Ovary (tissue), 9 donors: ENCODE measurements around the gene C10orf62. TPM values are rescaled to one million over a fixed set of nuclear protein-coding genes. Genes with fewer than 3 reads are reported as not detected.

ENCODE experiments used
- DNase-seq, 5 donors: peaks; one replicate each; pipeline ENCODE4 v3.0.0-alpha.2; 2019 to 2020
- H3K27ac ChIP-seq, 2 donors: fragments of 200-600 bp; one replicate each; pipeline versions ENCODE4 v1.5.1 to v1.8.0; 2019 to 2022
- H3K27me3 ChIP-seq: fragments of 200-600 bp; one replicate; pipeline ENCODE4 v1.8.0; 2022
- H3K36me3 ChIP-seq: fragments of 200-600 bp; sonication (generic); one replicate; pipeline ENCODE4 v1.5.1; 2019
- H3K4me1 ChIP-seq: one replicate; pipeline ENCODE4 v1.8.1; 2013; ENCODE audit warnings: mild to moderate bottlenecking, moderate library complexity; ENCODE audit not compliant: insufficient read depth
- H3K4me3 ChIP-seq: fragments of 200-600 bp; sonication (generic); one replicate; pipeline ENCODE4 v1.5.1; 2017
- H3K9me3 ChIP-seq, 2 donors: fragments of 200-600 bp in 1 of 2; sonication (generic) in 1 of 2; one replicate each; pipeline versions ENCODE4 v1.5.1 to v1.8.1; 2013 to 2019; ENCODE audit warnings: mild to moderate bottlenecking in 1 of 2, moderate library complexity in 1 of 2
- CTCF ChIP-seq, 3 donors: fragments of 450-650 bp in 2 of 3; fragments of 200-600 bp in 1 of 3; IDR thresholded peaks; one replicate each; pipeline versions ENCODE4 v1.5.1 to v1.8.0; 2016 to 2022; ENCODE audit warnings: antibody characterized with exemption in 3 of 3, mild to moderate bottlenecking in 1 of 3
- EP300 ChIP-seq: sonication (generic); formaldehyde crosslinking; IDR thresholded peaks from one replicate; pipeline ENCODE4 v1.6.1; 2017; ENCODE audit warnings: antibody characterized with exemption
- POLR2A ChIP-seq: fragments of 450-650 bp; IDR thresholded peaks from one replicate; pipeline ENCODE4 v1.6.1; 2017; ENCODE audit warnings: antibody characterized with exemption, mild to moderate bottlenecking, moderate library complexity
- WGBS, 3 donors: extraction: QIAGEN DNeasy Blood & Tissue Kit in 1 of 3; methylation state at CpG; one replicate each; pipeline versions ENCODE4 v1.1.5 to v1.1.7; 2013 to 2017; 5-methylcytosine and 5-hydroxymethylcytosine counted together
- intact Hi-C, 4 donors: fragments of 100-400 bp; cut with DNase I; formaldehyde crosslinking; loops; one replicate each; pipeline versions ENCODE4 v1.11.0 to v1.15.1; 2022 to 2023
- polyA plus RNA-seq, 2 donors: library from polyadenylated mRNA; stranded (reverse); fragments of 200-250 nt in 1 of 2; fragments of 350-450 nt in 1 of 2; fragmentation: Illumina TruSeq in 1 of 2; extraction: RNeasy Lipid Tissue Mini Kit (QIAGEN cat#74804) in 1 of 2; gene quantifications; one replicate each; pipeline ENCODE4 v1.2.3, GENCODE V29; 2013 to 2014
- total RNA-seq, 7 donors: library from RNA; depleted of rRNA in 2 of 7; stranded (reverse); fragments of >200 nt in 2 of 7; fragmentation: NEBNext Ultra II Directional in 3 of 7; extraction: Animal tissue kit (Norgen Biotek cat#: 25700) in 3 of 7; gene quantifications; one replicate each; pipeline versions ENCODE4 v1.1.0 to v1.2.4, GENCODE V29; 2016 to 2023
- donor health status: DM: no; HTN: no; CAD: no; lungs with moderate emphysema.
- donor health status: DM: no; HTN: no; CAD: no.
- donor health status: Bipolar disorder and iron deficiency.
- donor health status: DM: yes; HTN: yes; CAD: no.
- donor health status: DM: no; HTN: no; CAD: no.
- donor health status: DM: yes; HTN: yes; CAD: no.

The C10orf62 gene
- total and polyA plus RNA-seq, 9 donors = 0.48 TPM; not detected in 8

DNA sequence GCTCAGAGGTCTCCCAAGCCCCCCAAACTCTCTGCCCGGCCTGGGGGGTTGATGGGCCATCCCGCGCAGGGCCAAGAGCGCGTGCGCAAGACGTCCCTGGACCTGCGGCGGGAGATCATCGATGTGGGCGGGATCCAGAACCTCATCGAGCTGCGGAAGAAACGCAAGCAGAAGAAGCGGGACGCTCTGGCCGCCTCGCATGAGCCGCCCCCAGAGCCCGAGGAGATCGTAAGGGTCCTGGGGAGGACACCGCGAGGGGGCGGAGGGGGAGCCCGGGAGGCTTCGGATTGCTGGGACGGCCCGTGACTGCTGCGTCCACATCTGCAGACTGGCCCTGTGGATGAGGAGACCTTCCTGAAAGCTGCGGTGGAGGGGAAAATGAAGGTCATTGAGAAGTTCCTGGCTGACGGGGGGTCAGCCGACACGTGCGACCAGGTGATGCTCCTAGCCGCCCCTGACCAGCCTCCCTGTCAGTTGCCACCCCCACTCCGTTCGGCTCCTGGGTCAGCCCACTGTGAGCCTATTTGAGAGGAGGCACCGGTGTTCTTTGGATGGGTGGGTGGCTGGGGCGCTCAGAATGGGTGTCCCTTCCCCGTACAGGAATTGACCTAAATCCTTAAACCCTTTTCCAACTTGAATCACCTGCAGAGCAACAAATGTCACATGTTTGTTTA is 11.2 kb upstream of the C10orf62 start:
- Histone ChIP-seq H3K9me3 (no peaks in the 10 kb centered on the region), H3K27ac (no peak overlapping the region), H3K4me1 (no peaks in the 10 kb centered on the region), H3K36me3 (no peaks in the 10 kb centered on the region), H3K27me3 (no peaks in the 10 kb centered on the region), H3K4me3 (no peak overlapping the region)
- intact Hi-C loops = no loop called here
- 68 to 82% (median 69%) methylated on average over 39 to 40 of the region's 40 CpGs for WGBS, 3 donors
- DNase-seq = no peak
- TF ChIP-seq EP300 (no peak), CTCF (IDR thresholded peaks at IDR 0.05) (no peak), POLR2A (no peak)

- no peaks in the 10 kb centered on the region for H3K36me3 ChIP-seq
- H3K4me3 ChIP-seq = no peak overlapping the region
- H3K4me1 ChIP-seq = no peaks in the 10 kb centered on the region
- no peak overlapping the region for H3K27ac ChIP-seq
- TF ChIP-seq POLR2A = no peak
- H3K27me3 ChIP-seq = no peaks in the 10 kb centered on the region
- DNase-seq = no peak
- intact Hi-C loops = no loop called here
- H3K9me3 ChIP-seq = no peaks in the 10 kb centered on the region
- 85 to 89% (median 88%) methylated on average over 7 to 9 of the region's 9 CpGs for WGBS, 3 donors
Observed at GRCh38 chr10:97580421-97581367, 8.8 kb upstream of the C10orf62 start.

DNA sequence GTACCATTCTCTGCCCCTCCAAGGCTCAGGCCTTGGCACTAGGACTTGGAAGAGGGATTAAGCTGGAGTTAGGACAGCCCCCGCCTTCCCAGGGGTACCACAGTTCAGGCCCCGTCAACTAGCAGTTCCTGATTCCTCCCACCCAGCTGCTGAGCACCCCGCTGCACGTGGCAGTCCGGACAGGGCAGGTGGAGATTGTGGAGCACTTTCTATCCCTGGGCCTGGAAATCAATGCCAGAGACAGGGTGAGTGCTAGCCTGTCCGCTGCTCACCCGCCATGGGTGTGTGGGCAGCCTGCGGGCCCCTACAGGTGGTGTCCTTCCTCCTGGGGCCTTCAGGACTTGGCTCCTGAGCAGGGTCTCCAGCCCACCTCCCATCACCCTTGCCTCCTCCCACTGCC is 7.4 kb upstream of the C10orf62 start:
- no peaks in the 10 kb centered on the region for H3K36me3 ChIP-seq
- H3K27ac ChIP-seq = no peak overlapping the region
- no peaks in the 10 kb centered on the region for H3K27me3 ChIP-seq
- DNase-seq = no peak
- H3K9me3 ChIP-seq = no peaks in the 10 kb centered on the region
- WGBS, 3 donors = 88 to 95% (median 92%) methylated on average over 8 of the region's 8 CpGs
- H3K4me1 ChIP-seq = no peaks in the 10 kb centered on the region
- H3K4me3 ChIP-seq = no peak overlapping the region
- intact Hi-C loops = no loop called here
- TF ChIP-seq POLR2A (no peak), EP300 (no peak), CTCF (IDR thresholded peaks at IDR 0.05) (no peak)

GRCh38 chr10:97583476-97583875 is 6.0 kb upstream of the C10orf62 start:
- no peak overlapping the region for H3K27ac ChIP-seq
- H3K4me3 ChIP-seq = no peak overlapping the region
- H3K27me3 ChIP-seq = no peaks in the 10 kb centered on the region
- H3K9me3 ChIP-seq = no peaks in the 10 kb centered on the region
- peak in 1 of 5 donors; percentile 9 for DNase-seq
- TF ChIP-seq EP300 (no peak), CTCF (IDR thresholded peaks at IDR 0.05) (no peak), POLR2A (no peak)
- 86 to 96% (median 88%) methylated on average over 13 of the region's 13 CpGs for WGBS, 3 donors
- no peaks in the 10 kb centered on the region for H3K36me3 ChIP-seq
- intact Hi-C loops = no loop called here
- H3K4me1 ChIP-seq = no peaks in the 10 kb centered on the region
